Lung (tissue), 12 donors: ENCODE data around the gene STAC. TPM values are rescaled to one million over a fixed set of nuclear protein-coding genes. Genes with fewer than 3 reads are reported as not detected.

Source experiments
- ATAC-seq: fragments of 200-7000 bp; cut with Tn5 transposase; one replicate; pipeline ENCODE4 v1.9.1; 2020; ENCODE audit warnings: moderate number of reproducible peaks; ENCODE audit not compliant: insufficient read depth, low FRiP score
- DNase-seq, 3 donors: peaks; one replicate each; pipeline ENCODE4 v3.0.0-alpha.2; 2013 to 2017
- H3K27ac ChIP-seq, 2 donors: one replicate each; pipeline ENCODE4 v1.5.1; 2013; ENCODE audit warnings: mild to moderate bottlenecking in 2 of 2, moderate library complexity in 2 of 2, control low read depth in 1 of 2, inconsistent platforms in 1 of 2, low read depth in 1 of 2, low read length in 1 of 2
- H3K27me3 ChIP-seq, 3 donors: one replicate each; pipeline ENCODE4 v1.5.1; 2013; ENCODE audit warnings: low read length in 2 of 3; ENCODE audit not compliant: control insufficient read depth in 3 of 3, insufficient read depth in 3 of 3
- H3K36me3 ChIP-seq, 4 donors: one replicate each; pipeline ENCODE4 v1.5.1; 2013; ENCODE audit warnings: low read length in 4 of 4, mild to moderate bottlenecking in 1 of 4, moderate library complexity in 1 of 4; ENCODE audit not compliant: control insufficient read depth in 4 of 4, insufficient read depth in 4 of 4
- H3K4me1 ChIP-seq, 5 donors: one replicate each; pipeline ENCODE4 v1.5.1; 2013; ENCODE audit warnings: low read length in 5 of 5, mild to moderate bottlenecking in 2 of 5, moderate library complexity in 1 of 5; ENCODE audit not compliant: control insufficient read depth in 5 of 5, insufficient read depth in 5 of 5
- H3K4me3 ChIP-seq: one replicate; pipeline ENCODE4 v1.5.1; 2013; ENCODE audit warnings: mild to moderate bottlenecking, control low read depth, moderate library complexity
- H3K9ac ChIP-seq, 2 donors: one replicate each; pipeline ENCODE4 v1.5.1; 2013; ENCODE audit warnings: low read length in 2 of 2, control low read depth in 1 of 2; ENCODE audit not compliant: insufficient read depth in 1 of 2
- H3K9me3 ChIP-seq, 4 donors: one replicate each; pipeline ENCODE4 v1.5.1; 2013; ENCODE audit warnings: low read length in 3 of 4, mild to moderate bottlenecking in 1 of 4, moderate library complexity in 1 of 4; ENCODE audit not compliant: control insufficient read depth in 4 of 4, insufficient read depth in 3 of 4
- WGBS, 2 donors: extraction: QIAGEN DNeasy Blood & Tissue Kit; methylation state at CpG; one replicate each; pipeline ENCODE4 v1.1.7; 2013; 5-methylcytosine and 5-hydroxymethylcytosine counted together
- polyA plus RNA-seq, 2 donors: library from polyadenylated mRNA; stranded (reverse); fragments of 200-250 nt; gene quantifications; one replicate each; pipeline ENCODE4 v1.2.1, GENCODE V29; 2013
- total RNA-seq, 2 donors: library from RNA; depleted of rRNA in 1 of 2; stranded (reverse); fragments of >200 nt in 1 of 2; gene quantifications; one replicate each; pipeline ENCODE4 v1.2.1, GENCODE V29; 2014 to 2021
- TF ChIP-seq, protein P1 (sequence below): IDR thresholded peaks from 2 replicates; pipeline ENCODE4 v1.5.1; 2012; ENCODE audit warnings: mild to moderate bottlenecking; ENCODE audit errors: control extremely low read depth, extremely low read depth
- donor health status: control.
- donor health status: control.
- donor health status: Bipolar disorder and iron deficiency.
- donor health status: healthy.
- donor health status: DM: yes; HTN: yes; CAD: no.

The STAC gene
- total and polyA plus RNA-seq, 4 donors: 1.3 to 17.2 (median 5.7) TPM

GRCh38 chr3:36405190-36405589, 24.9 kb downstream of the STAC start:
- Histone ChIP-seq H3K36me3 (no peaks in the 10 kb centered on the region), H3K27me3 (no peaks in the 10 kb centered on the region), H3K9ac (no peak overlapping the region), H3K27ac (no peak overlapping the region), H3K4me1 (no peaks in the 10 kb centered on the region), H3K9me3 (peaks cover 0 to 2% (median 0%) of the 10 kb centered on the region in 4 donors), H3K4me3 (no peak overlapping the region)
- TF ChIP-seq, protein P1, sequence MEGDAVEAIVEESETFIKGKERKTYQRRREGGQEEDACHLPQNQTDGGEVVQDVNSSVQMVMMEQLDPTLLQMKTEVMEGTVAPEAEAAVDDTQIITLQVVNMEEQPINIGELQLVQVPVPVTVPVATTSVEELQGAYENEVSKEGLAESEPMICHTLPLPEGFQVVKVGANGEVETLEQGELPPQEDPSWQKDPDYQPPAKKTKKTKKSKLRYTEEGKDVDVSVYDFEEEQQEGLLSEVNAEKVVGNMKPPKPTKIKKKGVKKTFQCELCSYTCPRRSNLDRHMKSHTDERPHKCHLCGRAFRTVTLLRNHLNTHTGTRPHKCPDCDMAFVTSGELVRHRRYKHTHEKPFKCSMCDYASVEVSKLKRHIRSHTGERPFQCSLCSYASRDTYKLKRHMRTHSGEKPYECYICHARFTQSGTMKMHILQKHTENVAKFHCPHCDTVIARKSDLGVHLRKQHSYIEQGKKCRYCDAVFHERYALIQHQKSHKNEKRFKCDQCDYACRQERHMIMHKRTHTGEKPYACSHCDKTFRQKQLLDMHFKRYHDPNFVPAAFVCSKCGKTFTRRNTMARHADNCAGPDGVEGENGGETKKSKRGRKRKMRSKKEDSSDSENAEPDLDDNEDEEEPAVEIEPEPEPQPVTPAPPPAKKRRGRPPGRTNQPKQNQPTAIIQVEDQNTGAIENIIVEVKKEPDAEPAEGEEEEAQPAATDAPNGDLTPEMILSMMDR: no peak
- no peak for ATAC-seq
- no peak for DNase-seq
- WGBS, 2 donors: 91 to 92% methylated on average over 4 of the region's 4 CpGs

DNA sequence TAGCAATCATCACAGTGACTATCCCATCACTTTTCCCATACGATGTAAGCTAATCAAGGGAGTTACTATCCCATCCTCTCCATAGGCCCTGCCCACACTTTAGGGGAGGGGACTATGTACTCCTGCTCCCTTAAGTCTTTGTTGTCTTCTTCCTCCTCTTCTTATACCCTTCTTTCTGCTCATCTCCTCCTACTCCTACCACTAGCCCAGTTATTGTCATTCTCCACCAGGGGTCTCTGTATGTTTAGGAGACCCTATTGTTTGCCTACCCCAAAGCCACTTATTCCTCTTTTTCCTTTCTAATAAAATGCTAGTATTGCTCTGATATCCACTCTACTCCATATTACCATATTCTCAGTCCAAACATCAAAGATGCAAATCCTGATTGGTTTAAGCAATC, 27.8 kb downstream of the STAC start:
- DNase-seq (peak in 1 of 3 donors; percentile 8), ATAC-seq (no peak)
- Histone ChIP-seq H3K36me3 (no peaks in the 10 kb centered on the region), H3K9ac (no peak overlapping the region), H3K9me3 (peaks cover 0 to 2% (median 0%) of the 10 kb centered on the region in 4 donors), H3K4me3 (no peak overlapping the region), H3K27me3 (no peaks in the 10 kb centered on the region), H3K4me1 (no peaks in the 10 kb centered on the region), H3K27ac (no peak overlapping the region)
- 78 to 86% methylated on average over 1 of the region's 1 CpG for WGBS, 2 donors
- TF ChIP-seq, protein P1: no peak

GRCh38 chr3:36409862-36410261, 29.6 kb downstream of the STAC start:
- Histone ChIP-seq H3K36me3 (no peaks in the 10 kb centered on the region), H3K27ac (no peak overlapping the region), H3K27me3 (no peaks in the 10 kb centered on the region), H3K4me1 (no peaks in the 10 kb centered on the region), H3K9ac (no peak overlapping the region), H3K9me3 (peaks cover 0 to 4% (median 0%) of the 10 kb centered on the region in 4 donors), H3K4me3 (no peak overlapping the region)
- 93 to 100% methylated on average over 2 of the region's 2 CpGs for WGBS, 2 donors
- DNase-seq: no peak
- TF ChIP-seq, protein P1: no peak
- no peak for ATAC-seq

DNA sequence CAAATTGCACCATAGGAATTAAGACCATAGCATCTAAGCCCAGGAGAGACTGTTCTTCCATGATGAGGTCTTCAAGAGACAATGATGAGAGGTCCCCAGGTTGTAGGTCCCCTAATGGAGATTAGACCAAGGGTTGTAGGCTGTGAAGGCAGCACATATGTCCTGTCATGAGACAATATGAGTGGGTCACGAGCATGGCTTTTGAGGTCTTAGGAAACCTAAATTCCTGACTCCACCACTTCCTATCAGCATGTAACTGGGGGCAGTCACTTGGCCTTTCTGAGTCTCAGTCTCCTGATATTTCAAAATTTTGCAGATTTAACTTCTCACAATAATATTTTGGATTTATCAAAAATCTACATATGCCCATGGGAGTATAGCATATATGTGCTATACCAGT, 31.3 kb downstream of the STAC start:
- no peaks in the 10 kb centered on the region for H3K36me3 ChIP-seq
- H3K27ac ChIP-seq: no peak overlapping the region
- DNase-seq (no peak), ATAC-seq (no peak)
- H3K27me3 ChIP-seq: no peaks in the 10 kb centered on the region
- 79 to 84% methylated on average over 1 of the region's 1 CpG for WGBS, 2 donors
- TF ChIP-seq, protein P1: no peak
- H3K9me3 ChIP-seq: peaks cover 0 to 8% (median 0%) of the 10 kb centered on the region in 4 donors
- no peaks in the 10 kb centered on the region for H3K4me1 ChIP-seq
- no peak overlapping the region for H3K4me3 ChIP-seq
- H3K9ac ChIP-seq: no peak overlapping the region
